ENCODE results near the gene FAM72A.
"Not testable (repeated sequence)": the region's sequence is repeated elsewhere in the genome, so short reads cannot be mapped to it uniquely, and the experiment has no call there.

The FAM72A gene

DNA sequence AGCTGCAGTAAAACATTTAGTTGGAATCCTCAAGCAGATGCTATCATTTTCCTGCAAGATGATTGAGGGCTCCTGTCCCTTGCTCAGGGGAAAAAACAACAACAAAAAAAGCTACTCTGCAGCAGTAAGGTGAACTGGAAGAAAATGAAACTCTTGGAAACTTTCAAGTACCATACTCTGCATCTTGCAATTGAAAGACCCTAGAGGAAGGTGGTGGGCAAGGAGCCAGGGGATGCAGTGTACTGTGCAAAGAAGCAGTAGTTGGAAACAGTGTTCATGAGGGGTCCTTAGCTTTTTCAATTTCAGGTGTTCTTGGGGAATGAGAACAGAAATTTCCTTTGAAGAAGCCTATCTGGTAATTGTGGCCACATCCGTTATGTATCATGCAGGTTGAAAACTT, 8.2 kb upstream of the FAM72A start:
- DNase-seq = not testable (repeated sequence)

DNA sequence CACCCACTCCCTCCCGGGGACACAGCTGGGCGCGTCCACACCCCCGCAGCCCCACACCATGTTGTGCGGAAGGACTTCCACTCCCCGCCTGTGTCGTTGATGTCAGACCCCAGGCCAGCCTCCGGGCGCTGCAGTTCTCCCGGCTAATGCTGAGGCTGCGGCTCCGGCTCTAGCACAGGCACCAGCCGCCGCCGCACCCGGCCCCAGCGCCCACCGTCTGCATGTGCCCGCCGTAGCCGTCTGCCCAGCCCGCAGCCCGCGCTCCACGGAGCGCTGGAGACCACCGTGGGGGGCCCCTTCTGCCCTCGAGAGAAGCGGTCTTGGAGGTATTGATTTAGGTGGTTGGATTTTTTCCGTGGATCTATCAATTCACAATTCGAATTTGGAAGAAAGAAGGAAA, 2.9 kb upstream of the FAM72A start:
- not testable (repeated sequence) for DNase-seq

DNA sequence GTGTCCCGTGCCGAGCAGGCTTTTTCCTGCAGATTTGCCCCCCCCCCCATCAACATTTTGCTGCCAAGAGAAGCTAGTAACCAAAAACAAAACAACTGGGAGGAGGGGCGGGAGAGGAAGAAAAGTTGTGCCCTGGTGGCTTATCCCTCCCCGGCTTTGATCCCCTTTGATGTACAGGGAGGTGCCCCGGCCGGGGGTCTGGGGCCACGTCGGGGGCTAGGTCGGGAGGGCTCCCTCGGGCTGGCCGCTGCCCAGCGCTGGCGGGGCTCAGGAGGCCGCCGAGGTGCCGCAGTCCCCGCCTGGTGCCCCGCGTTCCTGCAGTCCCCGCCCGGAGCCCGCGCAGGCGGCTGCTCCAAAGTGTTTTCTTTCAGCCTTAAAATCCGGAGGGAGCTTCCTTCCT, 2.2 kb upstream of the FAM72A start:
- DNase-seq = not testable (repeated sequence)

DNA sequence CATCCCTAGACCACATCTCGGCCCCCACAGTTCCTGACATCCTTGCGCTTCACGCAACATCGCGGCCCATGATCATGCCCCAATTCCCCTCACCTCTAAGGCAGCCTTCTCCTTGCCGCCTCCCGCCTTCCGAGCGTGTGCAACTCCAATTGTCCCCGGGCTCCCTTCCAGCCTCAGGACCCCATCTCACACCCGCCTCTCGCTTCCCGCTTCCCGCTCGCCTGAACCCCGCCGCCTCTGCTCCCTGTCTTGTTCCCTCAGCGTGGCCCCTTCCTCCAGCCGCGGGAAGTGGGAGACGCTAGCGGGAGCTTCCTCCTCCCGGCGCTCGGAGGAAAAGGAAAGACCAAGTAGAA, 1.5 kb upstream of the FAM72A start:
- not testable (repeated sequence) for DNase-seq

DNA sequence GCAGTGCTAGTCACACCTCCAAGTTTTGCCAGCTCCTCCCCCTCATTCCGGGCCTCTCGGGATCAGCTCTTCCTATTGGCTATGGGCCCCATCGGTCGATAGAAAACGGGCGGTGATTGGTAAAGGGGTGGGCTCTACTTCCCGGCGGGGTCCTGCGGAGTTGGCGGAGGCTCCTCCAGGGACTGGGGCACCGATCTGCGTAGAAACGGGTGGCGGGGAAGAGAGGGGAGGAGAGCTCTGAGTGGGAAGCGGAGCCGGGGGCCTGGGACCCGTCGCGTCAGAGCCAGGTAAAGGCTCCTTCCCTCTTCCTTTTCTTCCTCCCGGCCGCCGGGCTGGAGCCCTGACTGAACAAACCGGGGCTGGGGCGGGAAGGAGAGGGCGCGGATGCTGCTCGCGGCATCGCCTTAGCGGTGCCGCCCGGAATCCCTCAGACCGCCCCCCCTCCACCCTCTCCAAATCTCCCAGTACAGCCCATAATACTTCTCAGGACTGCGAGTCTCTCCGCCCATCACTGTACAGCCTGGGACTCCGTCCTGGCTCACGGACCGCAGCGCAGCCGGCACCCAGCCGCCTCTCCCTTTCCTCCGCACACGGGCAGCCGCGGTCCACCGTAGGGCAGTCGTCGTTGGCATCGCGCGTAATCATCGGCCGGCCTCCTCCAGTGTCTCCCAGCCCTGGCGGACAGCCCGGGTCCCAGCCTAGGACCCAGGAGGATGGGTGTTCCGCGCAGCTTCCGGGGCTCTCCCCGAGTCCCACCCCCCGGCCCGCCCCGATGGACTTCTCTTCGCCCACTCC, 922 bp upstream of the FAM72A start, which contains the start of gene SRGAP2:
Gene SRGAP2 (plus strand): TSS at position 178 of the 795 bp plus-strand sequence. CDS start 2,430 bp downstream, outside the sequence.
- DNase-seq = peak; percentile 14

DNA sequence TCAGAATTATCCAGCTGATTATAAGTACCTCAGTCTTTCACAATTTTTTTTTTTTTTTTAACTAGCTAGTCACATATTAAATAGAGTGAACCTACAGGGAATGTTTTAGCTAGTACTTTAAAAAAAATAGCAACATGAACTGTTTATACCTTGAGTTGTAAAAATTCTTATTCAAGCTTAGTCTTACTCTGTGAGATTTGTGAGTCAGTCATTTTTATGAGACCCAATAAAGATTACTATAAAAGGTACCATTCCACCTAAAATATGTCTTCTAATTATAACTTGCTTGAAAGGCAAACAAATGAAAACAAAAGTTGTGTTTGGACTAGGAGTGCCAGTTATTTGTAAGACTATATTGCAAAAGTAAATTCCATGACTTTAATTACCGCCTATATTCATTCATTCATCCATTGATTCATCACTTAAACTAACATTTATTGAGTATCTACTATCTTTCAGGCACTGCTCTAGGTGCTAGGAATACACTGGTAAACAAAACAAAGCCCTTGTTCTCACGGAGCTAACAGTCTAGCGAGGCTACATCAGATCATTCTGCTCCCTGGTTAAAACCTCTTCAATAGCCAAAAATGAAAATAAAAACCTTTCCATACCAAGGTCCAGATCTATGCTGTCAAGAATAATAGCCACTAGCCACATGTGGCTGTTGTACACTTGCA, 5.8 kb downstream of the FAM72A start:
- not testable (repeated sequence) for DNase-seq

DNA sequence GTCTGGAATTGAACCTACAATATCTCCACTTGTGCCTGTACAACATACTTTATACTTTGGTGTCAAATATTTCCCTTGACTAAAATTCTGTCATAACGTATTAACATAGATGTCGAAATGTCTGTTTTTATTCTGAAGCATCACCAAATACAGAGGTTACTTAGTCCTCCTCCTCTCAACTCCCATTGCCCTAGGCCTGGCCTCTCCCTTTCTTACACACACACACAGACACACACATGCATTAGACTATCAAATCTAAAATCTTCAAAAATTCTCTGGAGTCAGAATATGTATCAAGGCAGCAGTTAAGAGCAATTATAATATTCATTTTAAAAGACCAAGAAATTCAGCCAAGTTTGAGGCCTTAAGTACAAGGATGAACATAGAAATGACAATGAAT, 7.5 kb downstream of the FAM72A start:
- DNase-seq = not testable (repeated sequence)

DNA sequence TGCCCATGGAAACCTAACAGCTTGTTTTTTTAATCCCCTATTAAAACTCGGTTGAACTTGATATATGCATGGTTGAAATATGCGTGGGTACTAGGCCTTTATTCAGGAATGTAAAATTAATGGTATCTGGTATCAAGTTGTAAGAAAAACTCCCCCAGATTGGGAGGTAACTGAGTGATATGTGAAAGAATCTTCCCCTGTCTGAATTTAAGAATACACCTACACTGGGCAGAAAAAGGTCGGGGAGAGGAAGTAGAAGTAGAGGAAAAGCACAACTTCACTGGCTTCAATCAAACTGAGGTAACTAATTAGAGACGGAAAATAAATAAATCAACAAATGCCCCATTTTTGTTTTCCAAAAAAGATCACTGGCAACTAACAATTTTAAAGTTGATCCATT, 15.8 kb downstream of the FAM72A start:
- not testable (repeated sequence) for DNase-seq

DNA sequence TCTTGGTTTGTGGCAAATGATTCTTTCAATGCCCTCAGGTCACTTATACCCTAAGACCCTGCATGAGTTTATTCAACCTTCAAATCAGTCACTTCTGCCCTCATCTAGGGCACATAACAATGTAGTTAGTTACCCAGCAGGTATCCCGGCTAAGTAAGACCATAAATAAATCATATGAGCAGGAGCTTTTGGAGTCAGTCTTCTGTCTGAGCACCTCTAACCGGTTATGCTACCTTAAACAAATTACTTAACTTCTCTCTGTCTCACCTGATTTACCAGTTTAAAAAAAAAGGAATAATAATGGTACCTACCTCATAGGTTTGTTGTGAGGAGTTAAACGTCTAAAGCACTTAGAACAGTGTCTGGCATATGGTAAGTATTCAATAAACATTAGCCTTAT, 16.9 kb downstream of the FAM72A start:
- not testable (repeated sequence) for DNase-seq

DNA sequence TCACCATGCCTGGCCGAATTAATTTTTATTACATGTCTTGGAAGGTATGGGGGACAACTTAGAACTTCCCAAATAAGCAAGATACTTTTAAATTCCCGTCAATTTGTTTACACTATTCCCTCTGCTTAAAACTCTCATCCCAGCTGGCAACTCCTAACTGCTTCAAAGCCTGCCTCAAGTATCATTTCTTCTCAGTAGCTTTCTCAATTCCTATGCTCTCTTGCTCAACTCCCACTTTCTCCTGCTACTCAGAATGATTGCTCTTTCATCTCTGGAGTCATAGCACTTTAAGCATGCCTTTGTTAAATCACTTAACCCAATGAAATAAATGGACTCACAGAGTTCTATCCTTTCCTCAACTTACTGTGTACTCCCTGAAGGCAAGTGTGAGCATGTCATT, 18.9 kb downstream of the FAM72A start:
- not testable (repeated sequence) for DNase-seq

DNA sequence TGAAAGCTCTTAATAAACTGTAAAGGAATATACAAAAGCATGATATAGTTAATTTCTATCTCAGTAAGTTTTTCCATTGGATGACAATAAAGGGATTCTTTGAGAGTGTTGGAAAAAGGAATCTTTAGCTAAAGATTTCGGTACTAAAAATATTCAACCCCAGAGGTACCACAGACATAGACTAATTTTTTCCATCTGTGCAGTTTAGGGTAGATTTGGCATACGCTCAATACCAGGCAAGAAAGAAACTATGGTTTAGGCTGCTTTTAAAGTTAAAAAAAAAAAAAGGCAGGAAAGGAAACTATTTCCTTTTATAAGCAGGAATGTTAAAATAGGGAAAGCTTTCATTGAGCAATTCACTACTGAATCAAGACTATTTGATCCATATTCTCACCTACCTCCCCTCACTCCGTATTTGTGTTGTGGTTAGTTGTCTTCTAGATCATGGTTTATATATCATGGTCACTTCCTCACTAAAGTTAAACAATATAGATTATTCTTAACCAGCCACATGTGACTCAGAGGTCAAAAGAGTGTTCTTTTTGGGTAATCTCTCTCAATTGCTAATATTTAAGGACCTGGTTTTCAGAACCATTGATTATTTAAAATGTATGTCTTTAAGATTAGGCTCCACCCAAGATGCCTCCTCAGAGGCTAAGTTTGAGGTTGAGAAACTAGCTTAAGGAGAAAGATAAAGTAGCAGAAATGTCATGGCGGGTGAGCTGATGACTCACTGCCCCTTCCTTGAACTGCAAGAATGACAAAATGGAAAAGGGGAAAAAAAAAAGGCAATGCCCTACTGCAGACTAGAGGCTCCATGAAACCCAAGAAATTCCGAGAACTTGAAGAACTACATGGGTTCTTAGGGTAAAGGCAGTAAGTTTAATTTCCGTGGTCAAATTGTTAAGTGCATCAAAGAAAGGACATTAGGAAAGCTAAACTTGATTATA, 20.0 kb downstream of the FAM72A start:
- not testable (repeated sequence) for DNase-seq

DNA sequence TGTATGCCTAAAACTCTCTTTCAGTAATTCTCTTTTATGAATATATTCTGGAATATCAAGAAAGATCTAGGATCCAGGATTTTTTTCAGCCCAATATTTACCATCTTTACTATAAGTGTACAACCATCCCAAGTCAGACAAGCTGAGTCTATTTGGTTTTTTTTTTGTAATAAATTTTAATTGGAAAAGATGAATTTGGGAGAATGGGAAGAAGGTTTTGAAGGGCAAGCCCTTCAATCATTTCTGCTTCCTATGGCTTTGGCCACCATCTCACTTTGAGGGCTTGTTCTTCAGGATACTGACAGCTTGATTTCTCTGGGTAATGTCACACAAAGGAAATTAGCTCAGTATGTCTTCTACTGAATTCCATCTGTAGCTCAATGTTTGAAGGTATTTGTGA, 23.0 kb downstream of the FAM72A start:
- not testable (repeated sequence) for DNase-seq

DNA sequence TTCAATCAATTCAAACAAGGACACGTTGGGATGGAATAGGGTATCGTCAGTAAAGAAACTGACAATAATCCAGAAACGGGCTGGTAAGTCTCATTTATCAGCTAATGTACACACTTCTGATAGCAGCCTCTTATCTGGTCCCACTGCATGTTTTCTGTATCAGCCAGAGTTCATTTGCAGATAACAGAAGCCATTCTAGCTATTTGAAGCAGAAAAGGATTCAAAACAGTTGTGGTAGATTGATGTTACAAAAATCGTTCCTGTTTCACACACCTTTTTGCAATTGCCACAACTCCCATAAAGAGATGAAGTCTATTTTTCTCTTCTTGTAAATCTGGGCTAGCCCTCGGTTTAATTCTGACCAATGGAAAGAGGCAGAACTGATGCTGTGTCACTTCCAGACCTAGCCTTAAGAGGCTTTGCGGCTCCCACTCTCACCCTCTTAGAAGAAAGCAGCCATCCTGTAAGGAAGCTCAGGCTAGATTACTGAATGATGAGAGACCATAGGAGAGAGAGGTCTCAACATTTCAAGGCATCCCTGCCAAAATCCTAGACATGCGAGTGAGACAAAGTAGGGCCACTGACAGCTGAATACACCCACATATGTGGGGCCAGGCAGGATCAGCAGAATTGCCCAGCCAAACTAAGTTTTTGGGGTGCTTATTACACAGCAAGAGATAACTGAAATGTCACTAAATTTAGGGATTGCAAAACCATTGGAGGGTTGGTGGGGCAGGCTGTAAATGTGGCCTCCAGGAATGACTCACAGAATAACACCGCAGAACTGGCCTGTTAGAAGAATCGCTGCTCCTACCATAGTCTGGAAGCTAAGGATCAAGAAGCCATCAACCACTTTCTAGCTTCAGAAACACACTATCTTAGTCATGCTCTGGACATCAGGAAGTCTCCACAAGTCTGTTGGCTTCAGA, 24.3 kb downstream of the FAM72A start:
- not testable (repeated sequence) for DNase-seq

DNA sequence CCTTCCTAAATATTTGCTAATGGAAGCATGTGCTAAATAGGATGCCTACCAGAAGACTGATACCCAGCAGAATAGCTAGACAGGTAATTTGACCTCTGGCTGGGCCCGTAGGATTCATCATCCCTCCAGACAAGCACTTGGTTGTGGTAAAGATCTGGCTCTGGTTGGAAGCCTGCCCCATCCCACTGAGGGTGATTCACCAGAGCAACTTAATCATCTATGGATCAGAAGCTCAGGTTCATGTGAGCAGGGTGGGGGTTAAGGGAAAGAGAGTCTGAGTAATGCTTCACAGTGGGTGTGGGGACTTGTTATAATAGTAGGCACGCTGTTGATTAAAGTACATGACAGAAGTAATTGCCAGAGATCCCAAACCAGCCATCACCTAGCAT, 26.5 kb downstream of the FAM72A start:
- DNase-seq = not testable (repeated sequence)

DNA sequence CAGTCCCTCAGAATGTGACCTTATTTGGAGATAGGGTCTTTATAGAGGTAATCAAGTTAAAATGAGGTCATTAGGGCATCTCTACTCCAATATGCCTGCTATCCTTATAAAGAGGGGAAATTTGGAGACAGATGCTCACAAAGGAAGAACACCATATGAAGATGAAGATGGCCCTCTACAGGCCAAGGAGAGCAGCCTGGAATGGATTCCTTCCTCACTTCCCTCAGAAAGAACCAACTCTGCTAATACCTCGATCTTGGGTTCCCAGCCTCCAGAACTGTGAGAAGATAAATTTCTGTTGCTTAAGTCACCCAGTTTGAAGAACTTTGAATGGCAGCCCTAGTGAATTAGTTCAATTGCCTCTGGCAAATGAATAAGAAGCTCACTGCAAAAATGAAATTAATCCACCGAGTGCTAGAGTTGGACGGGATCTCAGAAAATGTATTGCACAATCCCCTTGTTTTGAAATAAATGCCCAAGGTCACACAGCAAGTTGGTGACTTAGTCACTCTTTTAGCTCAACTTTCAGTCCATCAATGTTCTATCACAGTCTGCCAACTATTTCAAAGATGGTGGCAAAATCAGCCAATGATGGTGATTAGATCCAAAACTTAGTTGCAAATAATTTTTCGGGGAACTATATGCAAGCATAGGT, 27.1 kb downstream of the FAM72A start:
- DNase-seq = not testable (repeated sequence)

DNA sequence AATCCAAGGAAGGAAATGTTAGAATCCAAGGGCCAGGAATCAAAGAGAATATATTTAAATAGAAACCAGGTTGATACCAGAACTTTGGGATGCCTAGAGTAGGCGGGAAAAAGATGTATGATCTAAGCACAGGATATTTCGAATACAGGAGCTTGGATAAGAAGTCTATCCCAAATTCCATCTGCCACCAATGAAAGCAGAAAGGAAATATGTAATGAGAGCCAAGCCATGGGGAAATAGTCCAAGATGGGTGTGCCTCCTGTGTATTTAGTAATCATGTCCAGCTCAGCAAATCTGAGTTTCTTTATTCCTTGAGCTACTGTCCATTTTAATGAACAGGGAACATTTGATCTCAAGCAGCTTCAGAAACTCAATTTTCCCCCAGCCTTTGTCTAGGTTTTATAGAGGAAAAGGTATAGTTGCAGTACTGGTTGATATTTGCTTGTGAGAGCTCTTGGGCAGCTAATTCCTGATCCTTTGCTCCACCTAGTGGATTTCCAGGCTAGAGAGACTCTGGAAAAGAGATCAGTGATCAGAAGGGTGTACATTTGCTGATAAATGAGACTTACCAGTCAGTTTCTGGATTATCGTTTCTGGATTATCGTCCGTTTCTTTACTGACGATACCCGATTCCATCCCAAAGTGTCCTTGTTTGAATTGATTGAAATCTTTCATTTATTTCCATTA, 28.3 kb downstream of the FAM72A start:
- DNase-seq = not testable (repeated sequence)

DNA sequence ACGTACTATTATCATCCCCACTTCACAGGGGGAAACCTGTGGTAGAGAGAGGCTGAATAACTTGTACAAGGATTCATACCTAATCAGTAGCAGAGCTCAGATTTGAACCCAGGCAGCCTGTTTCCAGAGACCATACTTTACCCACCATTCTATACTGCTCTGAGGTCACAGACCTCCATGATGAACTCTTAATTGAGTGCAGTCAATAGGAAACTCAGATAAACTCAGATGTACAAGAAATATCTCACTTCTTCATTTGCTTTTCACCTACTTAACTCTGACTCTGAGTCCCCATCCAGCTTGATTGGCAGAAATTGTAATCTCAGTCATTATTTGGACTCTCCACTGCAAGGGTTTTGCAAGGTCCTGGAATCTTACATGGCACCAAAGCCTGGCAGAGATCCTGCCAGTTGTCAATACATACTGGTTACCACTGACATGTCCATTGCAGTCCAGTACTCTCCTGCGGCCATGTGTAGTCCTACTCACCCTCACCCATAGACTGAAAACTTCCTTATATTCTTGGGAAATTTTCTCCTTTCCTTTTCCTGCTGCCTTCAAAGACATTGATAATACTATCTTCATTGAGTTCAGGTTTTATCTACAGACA, 29.4 kb downstream of the FAM72A start:
- DNase-seq = not testable (repeated sequence)

DNA sequence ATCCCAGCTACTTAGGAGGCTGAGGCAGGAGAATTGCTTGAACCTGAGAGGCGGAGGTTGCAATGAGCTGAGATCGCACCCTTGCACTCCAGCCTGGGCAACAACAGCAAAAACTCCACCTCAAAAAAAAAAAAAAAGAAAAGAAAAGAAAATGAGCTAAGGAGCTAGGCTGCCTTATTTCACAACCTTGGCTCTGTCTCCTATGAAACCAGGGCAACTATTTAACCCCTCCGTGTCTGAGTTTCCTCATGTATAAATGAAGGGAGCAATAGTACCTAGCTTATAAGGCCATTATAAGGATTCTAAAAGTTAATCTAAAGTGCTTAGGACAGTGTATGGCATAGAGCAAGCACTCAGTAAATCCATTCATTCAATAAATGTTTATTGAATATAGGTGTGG, 32.8 kb downstream of the FAM72A start:
- not testable (repeated sequence) for DNase-seq

DNA sequence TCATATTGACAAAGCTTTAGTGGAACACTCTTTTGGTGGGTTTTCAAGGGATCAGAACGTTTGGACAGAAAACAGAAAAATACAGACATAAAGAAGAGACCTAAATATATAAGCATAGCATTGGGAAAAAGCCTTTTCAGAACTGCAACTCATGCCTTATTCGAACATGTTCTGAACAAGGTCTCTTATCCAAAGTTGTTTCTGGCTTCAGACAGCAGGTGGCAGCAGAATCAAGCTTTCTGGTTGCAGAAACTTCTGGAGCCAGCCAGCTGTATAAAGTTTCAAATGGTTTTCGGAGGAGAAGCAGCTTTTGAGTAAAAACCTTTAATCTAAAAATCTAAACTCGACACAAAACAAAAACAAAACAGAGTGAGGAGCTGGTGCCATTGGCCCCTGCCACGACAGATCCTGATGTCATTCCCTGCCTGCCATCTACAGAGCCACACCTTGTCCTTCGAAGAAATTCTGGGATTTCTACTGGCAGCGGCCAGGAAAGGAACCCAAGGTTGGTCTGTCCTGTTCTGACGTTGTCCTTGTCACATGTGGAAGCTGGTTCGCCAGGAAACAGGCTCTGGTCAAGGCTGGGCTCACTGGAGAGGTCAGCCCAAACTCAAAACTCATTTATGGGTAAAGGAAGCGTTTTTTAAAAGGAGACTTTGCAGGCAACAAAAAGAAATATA, 35.1 kb downstream of the FAM72A start:
- DNase-seq = not testable (repeated sequence)

Measured in activated T-cell treated with anti-CD3 and anti-CD28 coated beads for 4 hours (primary cell).